Keratinocyte (primary cell): ENCODE data around the gene B3GAT1. TPM values are rescaled to one million over a fixed set of nuclear protein-coding genes. Genes with fewer than 3 reads are reported as not detected.

ENCODE experiments used
- DNase-seq: peaks from one replicate; pipeline ENCODE4 v3.0.0-alpha.2; 2011; ENCODE audit warnings: low read depth, missing footprints, low spot score
- FAIRE-seq: peaks from 2 replicates; lab custom pipeline; 2011; peaks lifted over from hg19 to GRCh38; lab: Jason Lieb, UNC
- H2AFZ ChIP-seq: 2 replicates; pipeline ENCODE4 v1.6.0; 2012; ENCODE audit warnings: low read length, control low read depth, inconsistent platforms; ENCODE audit not compliant: control insufficient read depth
- H3K27ac ChIP-seq: 2 replicates; pipeline ENCODE4 v1.5.1; 2011; ENCODE audit warnings: low read length; ENCODE audit not compliant: control insufficient read depth, insufficient read depth
- H3K27me3 ChIP-seq: 3 replicates; pipeline ENCODE4 v1.6.0; 2011; ENCODE audit warnings: low read length; ENCODE audit not compliant: control insufficient read depth, insufficient read depth; ENCODE audit errors: extremely low read depth
- H3K36me3 ChIP-seq, 2 experiments: 2 replicates in 1 of 2; 3 replicates in 1 of 2; pipeline ENCODE4 v1.5.1; 2011; ENCODE audit warnings: low read length in 2 of 2, mild to moderate bottlenecking in 1 of 2; ENCODE audit not compliant: control insufficient read depth in 2 of 2, insufficient read depth in 2 of 2; ENCODE audit errors: extremely low read depth in 1 of 2
- H3K4me1 ChIP-seq: 3 replicates; pipeline ENCODE4 v1.5.1; 2011; ENCODE audit warnings: low read length; ENCODE audit not compliant: control insufficient read depth, insufficient read depth; ENCODE audit errors: extremely low read depth
- H3K4me2 ChIP-seq: 3 replicates; pipeline ENCODE4 v1.6.0; 2011; ENCODE audit warnings: low read depth, low read length; ENCODE audit not compliant: control insufficient read depth, insufficient read depth; ENCODE audit errors: extremely low read depth
- H3K4me3 ChIP-seq, 3 experiments: fragments of 200-600 bp in 1 of 3; sonication (generic) in 1 of 3; 2 replicates in 2 of 3; 3 replicates in 1 of 3; pipeline ENCODE4 v1.5.1; 2011 to 2016; ENCODE audit warnings: low read length in 3 of 3, mild to moderate bottlenecking in 3 of 3, control low read depth in 2 of 3, inconsistent platforms in 1 of 3, low read depth in 1 of 3, mixed read lengths in 1 of 3, mixed run types in 1 of 3, moderate library complexity in 1 of 3; ENCODE audit not compliant: control insufficient read depth in 2 of 3, insufficient read depth in 2 of 3; ENCODE audit errors: extremely low read depth in 1 of 3
- H3K79me2 ChIP-seq: 2 replicates; pipeline ENCODE4 v1.6.0; 2012; ENCODE audit warnings: low read length; ENCODE audit not compliant: control insufficient read depth, insufficient read depth
- H3K9ac ChIP-seq: 3 replicates; pipeline ENCODE4 v1.6.0; 2011; ENCODE audit warnings: low read length; ENCODE audit not compliant: control insufficient read depth, insufficient read depth; ENCODE audit errors: extremely low read depth
- H3K9me1 ChIP-seq: 3 replicates; pipeline ENCODE4 v1.6.0; 2011; ENCODE audit warnings: low read length; ENCODE audit not compliant: control insufficient read depth, insufficient read depth; ENCODE audit errors: extremely low read depth
- H3K9me3 ChIP-seq: 2 replicates; pipeline ENCODE4 v1.5.1; 2012; ENCODE audit warnings: low read depth, low read length; ENCODE audit not compliant: control insufficient read depth
- H4K20me1 ChIP-seq: 3 replicates; pipeline ENCODE4 v1.6.0; 2011; ENCODE audit warnings: low read length; ENCODE audit not compliant: control insufficient read depth, insufficient read depth; ENCODE audit errors: extremely low read depth
- EZH2 ChIP-seq: IDR thresholded peaks from one replicate; pipeline ENCODE4 v1.6.1; 2012; ENCODE audit warnings: inconsistent platforms, mild to moderate bottlenecking, low read length, moderate library complexity
- dilution Hi-C: fragments of 300-500 bp; cut with MboI; formaldehyde crosslinking; loops from one replicate; pipeline ENCODE4 v1.7.0; 2020; ENCODE audit warnings: low sequenced_read_pairs; ENCODE audit not compliant: extremely low pct_ligation_motif_present
- polyA plus RNA-seq, 5 experiments: library from polyadenylated mRNA; depleted of rRNA in 3 of 5; stranded (reverse) in 3 of 5; stranded (forward) in 1 of 5; unstranded in 1 of 5; fragments of >200 nt; gene quantifications; 1 replicate in 1 of 5; 2 replicates in 3 of 5; 3 replicates in 1 of 5; pipeline versions ENCODE4 v1.2.1 to v1.2.3, GENCODE V29; 2011 to 2012; ENCODE audit warnings: missing spikeins in 2 of 5, low read depth in 1 of 5, low replicate concordance in 1 of 5
- TF ChIP-seq, protein P1 (sequence below), 3 experiments: IDR thresholded peaks in 1 of 3; conservative IDR thresholded peaks in 1 of 3; optimal IDR thresholded peaks in 1 of 3; 2 replicates in 2 of 3; 3 replicates in 1 of 3; pipeline versions ENCODE3 to v1.5.1; 2011; ENCODE audit warnings: low read length in 3 of 3, mild to moderate bottlenecking in 3 of 3, moderate library complexity in 2 of 3, control low read depth in 1 of 3, inconsistent platforms in 1 of 3; ENCODE audit not compliant: insufficient read depth in 2 of 3; ENCODE audit errors: extremely low read depth in 1 of 3

B3GAT1 gene
- polyA plus RNA-seq, 1 donor (not counting 4 experiments of a cell fraction or from before 2014, with no cell fraction given): 0.04 TPM

DNA sequence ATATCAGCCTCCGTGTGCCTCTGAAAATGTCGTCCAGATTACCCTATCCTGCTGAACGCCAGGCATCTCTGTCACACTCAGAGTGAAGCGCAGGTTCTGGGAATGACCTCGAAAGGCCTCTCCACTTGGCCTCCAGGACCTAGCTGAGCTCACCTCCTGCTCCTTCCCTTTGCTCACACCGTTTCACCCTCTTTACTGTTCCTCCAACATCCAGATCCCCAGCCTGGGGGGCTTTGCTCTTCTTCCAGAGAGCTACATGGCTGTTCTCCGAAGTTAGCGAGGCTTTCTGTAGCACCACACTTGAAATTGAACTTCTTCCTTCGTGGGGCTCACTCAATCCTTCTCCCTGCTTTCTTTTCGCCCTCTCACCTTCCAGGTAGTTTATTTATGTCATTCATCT lies 52.4 kb downstream of the B3GAT1 start:
- DNase-seq: no peak
- Histone ChIP-seq H3K79me2 (no peaks in the 10 kb centered on the region), H3K9me3 (no peaks in the 10 kb centered on the region), H3K9ac (no peak overlapping the region), H3K36me3 (no peaks in the 10 kb centered on the region), H3K4me3 (no peak overlapping the region), H3K27ac (no peak overlapping the region), H3K4me1 (no peaks in the 10 kb centered on the region), H3K9me1 (no peaks in the 10 kb centered on the region), H3K27me3 (no peaks in the 10 kb centered on the region), H3K4me2 (no peak overlapping the region), H4K20me1 (no peaks in the 10 kb centered on the region), H2AFZ (peak overlapping the region; percentile 67)
- FAIRE-seq: no peak
- dilution Hi-C loops: no loop called here
- TF ChIP-seq, protein P1, sequence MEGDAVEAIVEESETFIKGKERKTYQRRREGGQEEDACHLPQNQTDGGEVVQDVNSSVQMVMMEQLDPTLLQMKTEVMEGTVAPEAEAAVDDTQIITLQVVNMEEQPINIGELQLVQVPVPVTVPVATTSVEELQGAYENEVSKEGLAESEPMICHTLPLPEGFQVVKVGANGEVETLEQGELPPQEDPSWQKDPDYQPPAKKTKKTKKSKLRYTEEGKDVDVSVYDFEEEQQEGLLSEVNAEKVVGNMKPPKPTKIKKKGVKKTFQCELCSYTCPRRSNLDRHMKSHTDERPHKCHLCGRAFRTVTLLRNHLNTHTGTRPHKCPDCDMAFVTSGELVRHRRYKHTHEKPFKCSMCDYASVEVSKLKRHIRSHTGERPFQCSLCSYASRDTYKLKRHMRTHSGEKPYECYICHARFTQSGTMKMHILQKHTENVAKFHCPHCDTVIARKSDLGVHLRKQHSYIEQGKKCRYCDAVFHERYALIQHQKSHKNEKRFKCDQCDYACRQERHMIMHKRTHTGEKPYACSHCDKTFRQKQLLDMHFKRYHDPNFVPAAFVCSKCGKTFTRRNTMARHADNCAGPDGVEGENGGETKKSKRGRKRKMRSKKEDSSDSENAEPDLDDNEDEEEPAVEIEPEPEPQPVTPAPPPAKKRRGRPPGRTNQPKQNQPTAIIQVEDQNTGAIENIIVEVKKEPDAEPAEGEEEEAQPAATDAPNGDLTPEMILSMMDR (optimal IDR thresholded peaks at IDR 0.05 in 1 of 3, IDR thresholded peaks at IDR 0.05 in 1 of 3, conservative IDR thresholded peaks at IDR 0.05 in 1 of 3; ENCODE audit: extremely low read depth in 1 of 3, insufficient read depth in 2 of 3, low read length in 3 of 3): no peak
- TF ChIP-seq EZH2: no peak

DNA sequence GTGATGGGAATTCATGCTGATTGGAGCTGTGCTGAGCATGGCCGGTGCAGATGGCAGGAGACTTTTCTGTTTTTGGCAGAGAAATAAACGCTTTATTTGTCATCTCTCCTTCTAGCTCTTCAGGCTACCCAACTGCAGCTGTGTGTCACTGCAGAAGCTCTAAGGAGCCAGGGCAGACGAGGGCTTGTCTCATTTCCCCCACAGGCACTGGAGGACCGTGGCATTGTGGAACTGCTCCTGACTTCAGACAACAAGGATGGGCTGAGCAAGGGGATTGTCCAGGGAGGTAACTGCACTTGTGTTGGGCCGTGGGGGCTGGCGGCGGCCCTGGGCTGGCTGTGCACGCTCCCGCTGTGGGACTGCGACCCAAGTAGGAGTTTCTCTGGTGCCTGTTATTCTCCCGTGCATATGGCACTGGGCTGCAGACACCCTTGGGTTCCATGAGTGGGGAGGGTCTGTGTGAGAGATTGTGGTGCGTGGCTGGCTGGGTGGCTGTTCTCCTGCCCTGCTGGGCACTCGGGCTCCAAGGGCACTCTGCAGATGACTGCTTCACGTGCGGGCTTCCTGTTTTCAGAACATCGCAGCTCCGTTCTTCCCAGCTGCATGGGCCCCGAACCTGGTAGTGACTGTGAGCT lies 53.1 kb downstream of the B3GAT1 start:
- no peak overlapping the region for H3K27ac ChIP-seq
- dilution Hi-C loops: no loop called here
- H3K4me3 ChIP-seq: no peak overlapping the region
- H3K36me3 ChIP-seq: no peaks in the 10 kb centered on the region
- no peak overlapping the region for H3K9ac ChIP-seq
- no peak overlapping the region for H3K4me2 ChIP-seq
- H4K20me1 ChIP-seq: no peaks in the 10 kb centered on the region
- H3K9me1 ChIP-seq: no peaks in the 10 kb centered on the region
- no peaks in the 10 kb centered on the region for H3K79me2 ChIP-seq
- H3K27me3 ChIP-seq: no peaks in the 10 kb centered on the region
- DNase-seq: no peak
- no peak overlapping the region for H2AFZ ChIP-seq
- H3K9me3 ChIP-seq: no peaks in the 10 kb centered on the region
- no peaks in the 10 kb centered on the region for H3K4me1 ChIP-seq
- TF ChIP-seq, protein P1 (optimal IDR thresholded peaks at IDR 0.05 in 1 of 3, IDR thresholded peaks at IDR 0.05 in 1 of 3, conservative IDR thresholded peaks at IDR 0.05 in 1 of 3; ENCODE audit: extremely low read depth in 1 of 3, insufficient read depth in 2 of 3, low read length in 3 of 3): no peak
- TF ChIP-seq EZH2: no peak
- FAIRE-seq: no peak
